Measurements from ENCODE around the gene C2CD4D. TPM values are rescaled to one million over a fixed set of nuclear protein-coding genes. Genes with fewer than 3 reads are reported as not detected.

Gene C2CD4D
- total and polyA plus RNA-seq, 2 donors (not counting 1 experiment from before 2014, with no cell fraction given), result 0.07 TPM; not detected in 1

GRCh38 chr1:151832318-151832980 lies 7.2 kb downstream of the C2CD4D start:
- Histone ChIP-seq H3K4me2 (replicated peaks; ENCODE audit: low read depth, low read length, poor library complexity, severe bottlenecking) (no peak overlapping the region), H3K27me3 (replicated peaks in 1 of 4; ENCODE audit: control extremely low read depth in 1 of 4, control insufficient read depth in 3 of 4, insufficient read depth in 4 of 4, low read length in 3 of 4) (peaks cover 0 to 18% (median 4%) of the 10 kb centered on the region in 4 experiments), H4K20me1 (ENCODE audit: control insufficient read depth, insufficient read depth, low read length, poor library complexity, severe bottlenecking) (no peaks in the 10 kb centered on the region), H3K36me3 (replicated peaks in 1 of 2; ENCODE audit: control extremely low read depth in 1 of 2, control insufficient read depth in 1 of 2, extremely low read depth in 1 of 2, insufficient read depth in 2 of 2, low read length in 1 of 2) (no peaks in the 10 kb centered on the region), H3K9me3 (ENCODE audit: control extremely low read depth in 1 of 3, control insufficient read depth in 2 of 3, insufficient read depth in 1 of 3, low read length in 2 of 3) (no peaks in the 10 kb centered on the region), H3K79me2 (ENCODE audit: control insufficient read depth, insufficient read depth, low read length) (no peaks in the 10 kb centered on the region), H3K4me1 (ENCODE audit: control insufficient read depth in 2 of 2, insufficient read depth in 2 of 2, low read length in 2 of 2) (peaks cover 12 to 18% of the 10 kb centered on the region in 2 donors), H3K27ac (ENCODE audit: low read length in 2 of 2) (no peak overlapping the region), H3K4me3 (ENCODE audit: control extremely low read depth in 1 of 5, extremely low read depth in 1 of 5, insufficient read depth in 1 of 5, low read depth in 2 of 5, low read length in 4 of 5) (no peak overlapping the region), H3K9ac (ENCODE audit: low read length) (no peak overlapping the region), H2AFZ (ENCODE audit: insufficient read depth, low read depth, low read length, poor library complexity, severe bottlenecking) (no peak overlapping the region)
- H3K27me3 Mint-ChIP-seq, result peaks cover 24% of the 10 kb centered on the region
- WGBS (ENCODE audit: insufficient coverage), result 73% methylated on average over 7 of the region's 10 CpGs
- no peak for TF ChIP-seq EZH2 (IDR thresholded peaks at IDR 0.05; ENCODE audit: borderline replicate concordance, insufficient read depth, low read depth, low read length, poor library complexity, severe bottlenecking)
- ATAC-seq (ENCODE audit: low read depth) (no peak), DNase-seq (no peak)
- ChIA-PET POLR2A (no interaction called here), CTCF (interaction anchor here (0.6 to 1.6 kb wide), 2 partner anchors 42 to 55 kb away, joined by 3 to 6 read pairs; partner anchors contain the start of gene TDRKH)
- no peak overlapping the region for H3K27ac Mint-ChIP-seq
- H3K9me3 Mint-ChIP-seq (ENCODE audit: insufficient read depth), result no peaks in the 10 kb centered on the region
- H3K4me3 Mint-ChIP-seq, result no peak overlapping the region
- peaks cover 22% of the 10 kb centered on the region for H3K4me1 Mint-ChIP-seq
- intact Hi-C loops (cut with micrococcal nuclease), result loop anchor here (10.0 kb wide), 1 partner anchor 108 kb away; the partner anchor contains the start of gene RIIAD1

- Histone ChIP-seq H3K27ac (ENCODE audit: low read length in 2 of 2) (no peak within 1 kb of the TSS), H3K79me2 (ENCODE audit: control insufficient read depth, insufficient read depth, low read length) (no peaks in the 10 kb centered on the region), H3K9me3 (ENCODE audit: control extremely low read depth in 1 of 3, control insufficient read depth in 2 of 3, insufficient read depth in 1 of 3, low read length in 2 of 3) (no peaks in the 10 kb centered on the region), H3K4me3 (ENCODE audit: control extremely low read depth in 1 of 5, extremely low read depth in 1 of 5, insufficient read depth in 1 of 5, low read depth in 2 of 5, low read length in 4 of 5) (no peak within 1 kb of the TSS), H3K27me3 (replicated peaks in 1 of 4; ENCODE audit: control extremely low read depth in 1 of 4, control insufficient read depth in 3 of 4, insufficient read depth in 4 of 4, low read length in 3 of 4) (peaks cover 0 to 21% (median 3%) of the 10 kb centered on the region in 4 experiments), H2AFZ (ENCODE audit: insufficient read depth, low read depth, low read length, poor library complexity, severe bottlenecking) (no peak within 1 kb of the TSS), H3K4me2 (replicated peaks; ENCODE audit: low read depth, low read length, poor library complexity, severe bottlenecking) (no peak within 1 kb of the TSS), H3K4me1 (ENCODE audit: control insufficient read depth in 2 of 2, insufficient read depth in 2 of 2, low read length in 2 of 2) (peaks cover 7 to 13% of the 10 kb centered on the region in 2 donors), H3K9ac (ENCODE audit: low read length) (no peak within 1 kb of the TSS), H3K36me3 (replicated peaks in 1 of 2; ENCODE audit: control extremely low read depth in 1 of 2, control insufficient read depth in 1 of 2, extremely low read depth in 1 of 2, insufficient read depth in 2 of 2, low read length in 1 of 2) (no peaks in the 10 kb centered on the region), H4K20me1 (ENCODE audit: control insufficient read depth, insufficient read depth, low read length, poor library complexity, severe bottlenecking) (no peaks in the 10 kb centered on the region)
- WGBS (ENCODE audit: insufficient coverage), result 91% methylated on average over 5 of the region's 5 CpGs
- no peak within 1 kb of the TSS for H3K4me3 Mint-ChIP-seq
- ChIA-PET CTCF (interaction anchor here (1.6 kb wide), 1 partner anchor 41 kb away, joined by 3 read pairs; the partner anchor contains the start of gene TDRKH), POLR2A (no interaction called here)
- H3K27ac Mint-ChIP-seq, result no peak within 1 kb of the TSS
- peaks cover 14% of the 10 kb centered on the region for H3K4me1 Mint-ChIP-seq
- TF ChIP-seq CTCF (IDR thresholded peaks at IDR 0.05) (no peak), EZH2 (IDR thresholded peaks at IDR 0.05; ENCODE audit: borderline replicate concordance, insufficient read depth, low read depth, low read length, poor library complexity, severe bottlenecking) (no peak)
- intact Hi-C loops (cut with micrococcal nuclease), result loop anchor here (10.0 kb wide), 1 partner anchor 107 kb away; the partner anchor contains the start of gene RIIAD1
- DNase-seq (no peak), ATAC-seq (ENCODE audit: low read depth) (no peak)
- H3K27me3 Mint-ChIP-seq, result peaks cover 21% of the 10 kb centered on the region
- no peaks in the 10 kb centered on the region for H3K9me3 Mint-ChIP-seq (ENCODE audit: insufficient read depth)
Observed at GRCh38 chr1:151831605-151832004, 8.0 kb downstream of the C2CD4D start, which contains the start of gene RORC. TSS of gene RORC (minus strand) at chr1:151831802. CDS start at chr1:151831764, 38 bp downstream.
